SHP77 treated with DMSO at 0.1 percent for 48 hours (cell line): ENCODE results near the gene DERL2.
A peak's percentile ranks its signal among the peaks of the same experiment; 100 is the strongest.

Experiments
- DNase-seq: peaks from one replicate; lab custom pipeline; 2025; lab: John Stamatoyannopoulos, UW

DERL2 gene

GRCh38 chr17:5500589-5501391, 14.8 kb upstream of the DERL2 start:
- peak; percentile 79 for DNase-seq

DNA sequence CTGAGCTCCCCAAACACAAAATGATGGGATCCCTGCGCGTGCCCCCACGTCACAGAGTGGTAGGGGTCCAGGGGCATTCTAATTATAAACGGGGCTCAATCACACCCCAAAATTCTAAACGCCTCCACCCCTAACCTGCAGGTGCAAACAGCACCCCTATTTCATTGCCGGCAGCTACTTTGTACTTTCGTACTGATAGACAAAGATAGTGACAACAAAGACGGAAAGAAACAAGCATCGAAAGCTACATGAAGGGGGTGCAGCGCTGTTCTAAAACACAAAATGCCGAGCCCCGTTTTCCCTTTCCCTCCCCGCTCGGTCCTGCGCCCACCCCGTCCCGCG, 14.2 kb upstream of the DERL2 start:
- DNase-seq: no peak

DNA sequence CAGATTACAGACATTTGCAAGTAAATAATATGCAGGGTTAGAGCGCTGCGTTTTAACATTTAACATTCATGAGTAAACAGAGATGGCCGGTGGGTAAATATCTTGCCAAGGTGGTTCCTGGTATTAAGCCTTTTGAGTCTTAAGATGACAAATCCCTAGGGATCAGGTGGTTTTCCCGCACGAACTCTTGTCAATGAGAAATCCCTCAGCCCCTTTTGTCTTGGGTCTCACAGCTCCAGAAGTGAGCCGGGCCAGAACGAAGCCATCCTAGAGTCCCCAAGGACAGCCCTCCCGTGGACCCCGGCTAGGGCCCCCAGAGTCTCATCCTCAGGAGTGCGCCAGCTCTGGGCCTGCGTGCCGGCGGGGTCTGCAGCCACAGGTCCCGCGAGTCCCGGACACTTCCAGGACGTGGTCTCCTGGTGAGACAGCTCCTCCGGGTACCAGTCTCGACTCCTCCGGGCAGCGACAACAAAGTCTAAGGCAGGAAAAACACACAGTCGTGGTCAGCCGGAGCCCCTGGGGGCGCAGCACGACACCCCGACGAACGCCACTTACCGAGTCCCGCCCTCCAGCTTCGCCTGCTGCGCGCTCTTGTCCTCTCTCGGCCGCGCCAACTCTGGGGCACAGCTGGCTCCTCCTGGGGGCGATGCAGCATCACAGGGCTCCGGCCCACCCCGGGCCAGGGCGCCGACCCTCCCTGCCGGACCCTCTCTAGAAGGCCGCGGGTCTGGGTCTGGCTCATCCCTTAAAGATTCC, 13.7 kb upstream of the DERL2 start:
- DNase-seq: no peak

- no peak for DNase-seq
These were observed 7.0 kb upstream of the DERL2 start for GRCh38 chr17:5492970-5493369.

DNA sequence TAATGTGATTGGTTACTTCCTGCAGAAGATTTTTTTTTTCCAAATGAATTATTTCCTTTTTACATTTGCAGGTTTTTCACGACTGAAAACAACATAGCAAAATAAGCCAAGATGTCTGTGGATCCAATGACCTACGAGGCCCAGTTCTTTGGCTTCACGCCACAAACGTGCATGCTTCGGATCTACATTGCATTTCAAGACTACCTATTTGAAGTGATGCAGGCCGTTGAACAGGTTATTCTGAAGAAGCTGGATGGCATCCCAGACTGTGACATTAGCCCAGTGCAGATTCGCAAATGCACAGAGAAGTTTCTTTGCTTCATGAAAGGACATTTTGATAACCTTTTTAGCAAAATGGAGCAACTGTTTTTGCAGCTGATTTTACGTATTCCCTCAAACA, 2.8 kb upstream of the DERL2 start:
- no peak for DNase-seq

- DNase-seq: peak; percentile 99
These were observed 487 bp upstream of the DERL2 start, which contains the start of gene MIS12 for GRCh38 chr17:5486206-5487124. Gene MIS12 (plus strand): TSS chr17:5486566. CDS start chr17:5488863, 2,297 bp downstream.

- DNase-seq: no peak
These were observed 4.5 kb downstream of the DERL2 start for GRCh38 chr17:5481451-5481850.

- DNase-seq: no peak
These were observed 5.0 kb downstream of the DERL2 start for GRCh38 chr17:5480962-5481361.

- DNase-seq: no peak
These were observed 7.0 kb downstream of the DERL2 start for GRCh38 chr17:5478992-5479391.

DNA sequence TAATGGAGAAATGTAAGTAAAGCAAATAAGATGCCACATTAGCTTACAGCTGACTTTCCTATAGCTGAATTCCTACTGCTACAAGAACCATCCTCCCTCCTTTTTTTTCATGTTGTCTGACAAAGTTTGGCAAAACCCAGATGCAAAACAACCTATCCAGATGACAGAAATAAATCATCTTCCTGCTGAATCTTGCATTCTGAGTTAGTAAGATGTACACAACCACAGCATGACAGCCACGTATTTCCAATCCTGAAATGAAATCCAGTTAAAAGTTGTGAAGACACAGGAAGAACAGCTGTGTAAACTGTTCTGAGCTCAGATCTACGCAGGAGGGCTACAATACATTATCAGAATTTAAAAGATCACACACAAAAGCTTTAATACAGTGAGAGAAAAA, 12.1 kb downstream of the DERL2 start:
- no peak for DNase-seq

DNA sequence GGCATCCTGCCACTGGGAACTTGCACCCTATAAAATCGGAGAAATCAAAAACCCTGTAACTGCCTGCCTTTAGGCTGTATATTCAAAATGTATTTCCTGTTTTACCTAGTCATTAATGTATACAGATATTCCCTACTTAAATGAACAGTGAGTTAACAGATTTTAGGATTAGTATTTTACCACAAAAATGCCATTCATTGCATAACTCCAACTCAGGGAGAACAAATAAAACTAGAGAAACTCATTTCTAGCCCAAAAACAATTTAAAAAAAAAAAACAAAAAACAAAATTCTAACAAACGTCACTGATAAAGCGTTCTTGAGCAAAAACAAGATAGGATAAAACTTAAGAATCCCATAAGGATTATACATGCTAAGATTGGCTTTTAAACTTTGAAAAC, 13.5 kb downstream of the DERL2 start:
- no peak for DNase-seq

- DNase-seq: no peak
These were observed 17.9 kb downstream of the DERL2 start for GRCh38 chr17:5468075-5468473.

- no peak for DNase-seq
These were observed 18.6 kb downstream of the DERL2 start for GRCh38 chr17:5467416-5467815.

GRCh38 chr17:5466295-5466694, 19.7 kb downstream of the DERL2 start:
- no peak for DNase-seq

- no peak for DNase-seq
These were observed 21.1 kb downstream of the DERL2 start for GRCh38 chr17:5464717-5465507.

- no peak for DNase-seq
These were observed 39.2 kb downstream of the DERL2 start for GRCh38 chr17:5446786-5447185.

DNA sequence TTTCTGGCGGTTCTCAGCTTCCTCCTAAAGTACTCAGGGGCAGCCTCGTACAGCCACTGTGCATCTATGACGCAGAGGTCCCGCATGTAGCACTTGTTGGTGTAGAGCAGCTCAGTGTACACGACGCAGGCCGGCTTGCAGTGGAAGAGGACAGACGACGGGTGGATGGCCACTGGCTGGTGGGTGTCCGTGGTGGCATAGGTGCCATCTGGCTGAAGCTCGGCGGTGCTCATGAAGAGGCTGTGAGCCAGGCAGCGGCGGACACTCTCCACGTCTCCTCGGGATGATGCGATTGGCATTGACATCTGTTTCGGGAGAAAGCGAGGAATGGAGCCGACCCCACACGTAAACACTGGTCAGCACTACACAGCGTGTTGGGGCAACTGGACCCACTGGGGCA, 41.8 kb downstream of the DERL2 start:
- DNase-seq: no peak

GRCh38 chr17:5443728-5444127, 42.2 kb downstream of the DERL2 start:
- DNase-seq: no peak

DNA sequence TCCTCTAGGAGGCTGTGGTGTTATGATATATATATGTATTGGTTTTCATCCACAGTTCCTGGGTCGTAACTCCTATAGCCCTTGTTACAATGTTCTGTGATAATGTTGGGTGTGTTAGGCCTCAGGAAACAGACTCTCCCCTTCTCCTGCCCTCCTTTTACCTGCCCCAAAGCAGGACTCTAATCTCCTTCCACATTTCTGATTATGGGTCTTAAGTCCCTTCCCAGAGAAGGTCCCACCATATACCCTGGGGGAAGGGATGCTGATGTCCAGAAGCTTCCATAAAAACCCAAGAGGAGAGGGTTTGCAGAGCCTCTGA, 46.6 kb downstream of the DERL2 start:
- no peak for DNase-seq

DNA sequence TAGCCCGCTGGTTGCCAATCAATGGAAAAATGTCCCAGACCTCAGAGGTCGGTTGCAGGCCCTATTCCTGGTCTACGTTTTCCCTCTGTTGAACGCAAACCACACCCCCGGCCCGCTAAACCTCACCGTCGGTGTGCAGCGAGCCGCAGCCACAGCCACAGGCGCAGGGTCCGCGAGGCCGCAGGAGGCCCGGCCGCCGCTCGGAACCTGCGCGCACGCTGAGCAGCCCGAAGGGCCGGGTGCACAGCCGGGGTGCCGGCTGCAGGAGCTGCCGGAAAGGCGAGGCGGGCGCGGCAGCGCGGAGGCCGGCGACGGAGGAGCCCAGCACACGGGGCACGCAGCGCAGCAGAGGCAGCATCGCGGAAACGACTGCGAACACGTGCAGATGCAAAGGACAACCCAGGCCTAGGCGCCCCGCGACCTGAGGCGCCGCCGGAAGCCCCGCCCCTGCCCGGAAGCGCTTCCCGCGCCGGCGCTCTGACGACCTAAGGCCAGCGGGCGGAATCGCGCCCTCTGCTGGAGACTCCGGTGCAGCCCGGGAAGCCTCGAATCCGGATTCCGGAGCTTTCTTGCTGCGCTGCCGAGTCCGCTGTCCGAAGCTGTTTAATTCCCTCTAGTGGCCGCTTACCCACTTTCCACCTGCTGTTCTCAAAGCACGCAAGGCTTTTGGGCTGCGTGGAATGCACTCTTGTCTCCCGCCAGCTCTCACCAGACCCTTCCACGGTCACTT, 47.1 kb downstream of the DERL2 start, which contains the start of gene C1QBP:
Gene C1QBP, minus strand, starts transcription at position 440 of the 730 bp plus-strand sequence. Its CDS starts 82 bp downstream, at position 358.
- peak; percentile 91 for DNase-seq
